IMR-90 (cell line): ENCODE measurements around the gene MAP2K5.

Experiments used
- BHLHE40 ChIP-seq: fragments of 150-350 bp; IDR thresholded peaks from 2 replicates; pipeline ENCODE4 v1.6.1; 2016; ENCODE audit warnings: mild to moderate bottlenecking, low read depth, low read length
- CEBPB ChIP-seq: IDR thresholded peaks from 2 replicates; pipeline ENCODE4 v1.6.1; 2012; ENCODE audit warnings: low read depth, low read length, improper control_type of control experiment
- CHD1 ChIP-seq: IDR thresholded peaks from 2 replicates; pipeline ENCODE4 v1.6.1; 2012; ENCODE audit warnings: low read depth, low read length, improper control_type of control experiment
- CTCF ChIP-seq: conservative IDR thresholded peaks from 2 replicates; pipeline ENCODE4 v1.5.1; 2012; ENCODE audit warnings: mild to moderate bottlenecking, low read depth, low read length, improper control_type of control experiment
- ELK1 ChIP-seq: fragments of 150-350 bp; IDR thresholded peaks from 2 replicates; pipeline ENCODE4 v1.6.1; 2016; ENCODE audit warnings: low read depth, mild to moderate bottlenecking, low read length, moderate library complexity, borderline replicate concordance
- MAZ ChIP-seq: IDR thresholded peaks from 2 replicates; pipeline ENCODE4 v1.6.1; 2012; ENCODE audit warnings: low read depth, mild to moderate bottlenecking, low read length, improper control_type of control experiment, moderate library complexity, borderline replicate concordance
- MXI1 ChIP-seq: IDR thresholded peaks from 2 replicates; pipeline ENCODE4 v1.6.1; 2012; ENCODE audit warnings: low read depth, mild to moderate bottlenecking, low read length, moderate library complexity, borderline replicate concordance
- POLR2A ChIP-seq: IDR thresholded peaks from 2 replicates; pipeline ENCODE4 v1.6.1; 2012; ENCODE audit warnings: mild to moderate bottlenecking, low read depth, low read length
- RAD21 ChIP-seq: IDR thresholded peaks from 2 replicates; pipeline ENCODE4 v1.6.1; 2012; ENCODE audit warnings: low read length, improper control_type of control experiment
- RCOR1 ChIP-seq: IDR thresholded peaks from 2 replicates; pipeline ENCODE4 v1.6.1; 2012; ENCODE audit warnings: mild to moderate bottlenecking, low read length, improper control_type of control experiment; ENCODE audit not compliant: insufficient replicate concordance
- RFX5 ChIP-seq: IDR thresholded peaks from 2 replicates; pipeline ENCODE4 v1.8.0; 2012; ENCODE audit warnings: low read depth, mild to moderate bottlenecking, low read length, moderate library complexity
- USF2 ChIP-seq: fragments of 150-350 bp; IDR thresholded peaks from 2 replicates; pipeline ENCODE4 v1.6.1; 2017; ENCODE audit warnings: mild to moderate bottlenecking, antibody characterized with exemption, low read length, low read depth

- TF ChIP-seq CTCF (no peak), RAD21 (no peak), MAZ (no peak), RCOR1 (no peak), POLR2A (no peak), BHLHE40 (no peak), RFX5 (no peak), ELK1 (no peak), CHD1 (no peak), USF2 (no peak), CEBPB (no peak), MXI1 (no peak)
These were observed 14.6 kb downstream of the MAP2K5 start for GRCh38 chr15:67556976-67557570.
